GM23248 (cell line): Measurements from ENCODE around the gene MINK1.

Experiments used
- EZH2 ChIP-seq: fragments of 200-600 bp; sonication (generic); IDR thresholded peaks from 2 replicates; pipeline ENCODE4 v1.6.1; 2018; ENCODE audit warnings: antibody characterized with exemption, mild to moderate bottlenecking; ENCODE audit not compliant: insufficient read depth, poor library complexity, severe bottlenecking
- EZH2phosphoT487 ChIP-seq: fragments of 200-600 bp; sonication (generic); IDR thresholded peaks from 2 replicates; pipeline ENCODE4 v1.6.1; 2018; ENCODE audit warnings: antibody characterized with exemption, moderate library complexity, mild to moderate bottlenecking, low read depth; ENCODE audit not compliant: insufficient read depth

DNA sequence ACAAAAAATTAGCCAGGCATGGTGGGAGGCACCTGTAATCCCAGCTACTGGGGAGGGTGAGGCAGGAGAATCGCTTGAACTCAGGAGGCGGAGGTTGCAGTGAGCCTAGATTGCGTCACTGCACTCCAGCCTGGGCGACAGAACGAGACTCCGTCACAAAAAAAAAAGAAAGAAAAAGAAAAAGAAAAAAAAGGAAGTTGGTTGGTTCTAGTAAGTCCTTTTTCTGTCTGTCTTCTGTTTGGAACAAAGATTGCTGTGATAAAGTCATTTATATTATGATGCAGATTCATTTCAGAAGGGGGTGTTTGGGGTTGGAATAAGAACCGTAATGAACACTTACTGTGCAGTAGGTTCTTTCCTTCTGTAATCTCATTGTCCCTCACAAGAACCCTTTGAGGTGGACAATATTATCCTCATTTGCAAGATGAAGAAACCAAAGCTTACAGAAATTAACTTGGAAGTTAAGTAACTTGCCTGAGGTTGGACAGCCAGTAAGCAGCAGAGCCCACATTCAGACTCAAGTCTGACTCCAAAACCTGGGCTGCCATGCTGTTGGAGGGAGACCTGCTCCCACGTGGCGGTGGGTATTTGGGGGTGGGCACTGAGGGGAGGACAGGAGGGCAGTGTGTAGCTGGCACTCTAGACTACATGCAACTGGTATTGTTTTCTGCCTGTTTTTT is 10.3 kb downstream of the MINK1 start:
- TF ChIP-seq EZH2phosphoT487 = no peak
- TF ChIP-seq EZH2 = no peak
